Sciatic nerve (tissue), 2 donors: Measurements from ENCODE around the gene PRAME. TPM values are rescaled to one million over a fixed set of nuclear protein-coding genes. Genes with fewer than 3 reads are reported as not detected.

Source experiments
- ATAC-seq: fragments of 200-7000 bp; cut with Tn5 transposase; one replicate; pipeline ENCODE4 v1.9.1; 2020; ENCODE audit warnings: mild to moderate bottlenecking, moderate library complexity
- DNase-seq: peaks from one replicate; pipeline ENCODE4 v3.0.0-alpha.2; 2020; ENCODE audit warnings: low spot score
- intact Hi-C: fragments of 100-400 bp; cut with DNase I; formaldehyde crosslinking; loops from one replicate; pipeline ENCODE4 v1.14.2; 2022
- total RNA-seq: library from RNA; stranded (reverse); fragmentation: NEBNext Ultra II Directional; extraction: Animal tissue kit (Norgen Biotek cat#: 25700); gene quantifications from one replicate; pipeline ENCODE4 v1.2.1, GENCODE V29; 2021
- donor health status: DM: no; HTN: no; CAD: no.
- donor health status: DM: no; HTN: no; CAD: no.

The PRAME gene
- total RNA-seq, 1 donor from 2014 or later = 0.27 TPM

- ATAC-seq (peak; percentile 87), DNase-seq (peak; percentile 69)
- intact Hi-C loops = no loop called here
Measured at GRCh38 chr22:22508274-22509176, 50.5 kb downstream of the PRAME start, which contains the start of gene ZNF280B. Gene ZNF280B, minus strand, starts transcription at chr22:22508742. Its CDS starts 19,344 bp downstream, at chr22:22489398.

DNA sequence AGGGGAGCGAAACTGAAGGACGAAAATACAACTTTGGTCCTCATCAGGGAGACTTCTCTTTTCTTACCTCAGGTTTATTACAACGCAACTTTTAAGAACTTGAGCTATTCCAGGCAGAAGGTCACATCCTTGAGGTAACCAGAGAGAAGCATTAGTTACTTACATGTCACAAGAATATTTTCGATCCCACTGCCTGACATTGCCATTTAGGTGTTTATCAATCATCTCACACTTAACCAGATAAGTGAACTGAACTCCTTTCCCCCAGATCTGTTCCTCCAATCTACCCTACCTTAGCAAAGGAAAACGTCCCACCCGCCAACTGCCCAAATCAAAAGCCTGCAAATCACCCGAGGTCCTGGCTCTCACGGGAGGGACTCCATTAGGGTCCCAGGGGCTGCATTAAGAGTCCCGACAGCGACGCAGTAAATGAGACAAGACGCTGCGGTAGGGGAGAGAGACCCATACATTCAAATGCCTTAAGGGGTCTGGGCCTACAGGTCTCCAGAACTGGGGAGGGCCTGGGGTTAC is 51.3 kb downstream of the PRAME start:
- intact Hi-C loops = no loop called here
- no peak for ATAC-seq

GRCh38 chr22:22506736-22507135 is 52.3 kb downstream of the PRAME start:
- no peak for ATAC-seq
- intact Hi-C loops = no loop called here
- DNase-seq = no peak

More for the DNA sequence above, 51.3 kb downstream of the PRAME start:
- DNase-seq = no peak

- DNase-seq = no peak
- ATAC-seq = no peak
- intact Hi-C loops = no loop called here
Measured at GRCh38 chr22:22498267-22498666, 60.8 kb downstream of the PRAME start.

Other genes starting within 250 kb of the PRAME start
- 0.45 TPM for gene ZNF280B, start 50.5 kb downstream of the PRAME start, total RNA-seq
- gene ZNF280A, start 39.0 kb downstream of the PRAME start, total RNA-seq = not detected
- gene GGTLC2, start 85.3 kb upstream of the PRAME start, total RNA-seq = not detected